GM23338 (cell line): Measurements from ENCODE around the gene COL25A1. TPM values are rescaled to one million over a fixed set of nuclear protein-coding genes. Genes with fewer than 3 reads are reported as not detected.

Experiments used
- ATAC-seq: fragments of 200-7000 bp; cut with Tn5 transposase; 3 replicates; pipeline ENCODE4 v1.9.1; 2020
- DNase-seq: peaks from one replicate; pipeline ENCODE4 v3.0.0-alpha.2; 2015; ENCODE audit warnings: low spot score
- H2AFZ ChIP-seq: fragments of 200-600 bp; sonication (generic); 2 replicates; pipeline ENCODE4 v1.8.0; 2016; ENCODE audit warnings: antibody characterized with exemption, mild to moderate bottlenecking, moderate library complexity
- H3F3A ChIP-seq: fragments of 200-600 bp; sonication (generic); replicated peaks from 2 replicates; pipeline ENCODE4 v1.8.0; 2017; ENCODE audit warnings: antibody characterized with exemption, mixed run types, low read depth
- H3K27ac ChIP-seq: fragments of 200-600 bp; sonication (generic); 2 replicates; pipeline ENCODE4 v1.6.1; 2016; ENCODE audit warnings: low read depth
- H3K27me3 ChIP-seq: fragments of 200-600 bp; sonication (generic); 2 replicates; pipeline ENCODE4 v1.8.0; 2016; ENCODE audit warnings: mild to moderate bottlenecking, mixed run types, moderate library complexity; ENCODE audit not compliant: insufficient read depth
- H3K36me3 ChIP-seq: fragments of 200-600 bp; sonication (generic); 2 replicates; pipeline ENCODE4 v1.8.0; 2016; ENCODE audit warnings: mild to moderate bottlenecking; ENCODE audit not compliant: insufficient read depth
- H3K4me1 ChIP-seq: fragments of 200-600 bp; sonication (generic); 2 replicates; pipeline ENCODE4 v1.8.0; 2016; ENCODE audit warnings: mild to moderate bottlenecking, moderate library complexity; ENCODE audit not compliant: insufficient read depth
- H3K4me2 ChIP-seq: fragments of 200-600 bp; sonication (generic); 2 replicates; pipeline ENCODE4 v1.7.1; 2017; ENCODE audit warnings: mixed run types
- H3K4me3 ChIP-seq: fragments of 200-600 bp; sonication (generic); 2 replicates; pipeline ENCODE4 v1.6.1; 2016; ENCODE audit warnings: mixed run types
- H3K79me2 ChIP-seq: fragments of 200-600 bp; sonication (generic); replicated peaks from 2 replicates; pipeline ENCODE4 v1.8.0; 2017; ENCODE audit warnings: mild to moderate bottlenecking; ENCODE audit not compliant: insufficient read depth
- H3K9me2 ChIP-seq: fragments of 200-600 bp; sonication (generic); 2 replicates; pipeline ENCODE4 v1.8.0; 2017; ENCODE audit not compliant: insufficient read depth
- H4K20me1 ChIP-seq: fragments of 200-600 bp; sonication (generic); replicated peaks from 2 replicates; pipeline ENCODE4 v1.8.0; 2017; ENCODE audit warnings: mild to moderate bottlenecking; ENCODE audit not compliant: insufficient read depth
- H3K27ac Mint-ChIP-seq: 2 replicates; pipeline ENCODE4 v1.8.0; 2020; ENCODE audit warnings: inconsistent platforms, mild to moderate bottlenecking, moderate library complexity, mixed read lengths
- H3K27me3 Mint-ChIP-seq: 3 replicates; pipeline ENCODE4 v1.8.0; 2022; ENCODE audit warnings: low read depth, mild to moderate bottlenecking, moderate library complexity, mixed read lengths, inconsistent platforms; ENCODE audit not compliant: insufficient read depth, poor library complexity
- H3K36me3 Mint-ChIP-seq: 3 replicates; pipeline ENCODE4 v1.8.0; 2021; ENCODE audit warnings: low read depth, mild to moderate bottlenecking, inconsistent platforms, moderate library complexity, mixed read lengths
- H3K4me1 Mint-ChIP-seq: 3 replicates; pipeline ENCODE4 v1.8.0; 2020; ENCODE audit warnings: mild to moderate bottlenecking, inconsistent platforms, mixed read lengths
- H3K4me3 Mint-ChIP-seq: 3 replicates; pipeline ENCODE4 v1.8.0; 2021; ENCODE audit warnings: moderate library complexity, mild to moderate bottlenecking, inconsistent platforms, mixed read lengths
- H3K9me3 Mint-ChIP-seq: 3 replicates; pipeline ENCODE4 v1.8.0; 2020; ENCODE audit warnings: moderate library complexity, mild to moderate bottlenecking, inconsistent platforms, mixed read lengths
- CREB1 ChIP-seq: fragments of 250-450 bp; sonication (Bioruptor Pico); IDR thresholded peaks from 2 replicates; pipeline ENCODE4 v1.5.0; 2020; ENCODE audit warnings: low read depth, mild to moderate bottlenecking, moderate library complexity
- CTCF ChIP-seq, 2 experiments: fragments of 200-600 bp in 1 of 2; sonication (generic) in 1 of 2; conservative IDR thresholded peaks; 2 replicates each; pipeline versions ENCODE4 v1.5.1 to v1.6.1; 2016 to 2017; ENCODE audit warnings: antibody characterized with exemption in 2 of 2, low read depth in 2 of 2, mild to moderate bottlenecking in 2 of 2, moderate library complexity in 1 of 2
- ETS1 ChIP-seq: IDR thresholded peaks from 2 replicates; pipeline ENCODE4 v1.6.1; 2016; ENCODE audit warnings: antibody characterized with exemption
- EZH2 ChIP-seq: fragments of 200-600 bp; sonication (generic); IDR thresholded peaks from one replicate; pipeline ENCODE4 v1.8.0; 2017; ENCODE audit warnings: antibody characterized with exemption, mild to moderate bottlenecking, low read depth; ENCODE audit not compliant: unreplicated experiment
- EZH2phosphoT487 ChIP-seq: fragments of 200-600 bp; sonication (generic); IDR thresholded peaks from one replicate; pipeline ENCODE4 v1.8.1; 2018; ENCODE audit warnings: antibody characterized with exemption; ENCODE audit not compliant: unreplicated experiment
- JUNB ChIP-seq: IDR thresholded peaks from one replicate; pipeline ENCODE4 v1.6.1; 2016; ENCODE audit warnings: antibody characterized with exemption; ENCODE audit not compliant: unreplicated experiment
- NANOG ChIP-seq: IDR thresholded peaks from 2 replicates; pipeline ENCODE4 v1.6.1; 2016; ENCODE audit warnings: antibody characterized with exemption, borderline replicate concordance
- POLR2AphosphoS5 ChIP-seq: IDR thresholded peaks from 2 replicates; pipeline ENCODE4 v1.6.1; 2016; ENCODE audit warnings: antibody characterized with exemption, low read depth
- REST ChIP-seq: IDR thresholded peaks from one replicate; pipeline ENCODE4 v1.6.1; 2018; ENCODE audit warnings: antibody characterized with exemption; ENCODE audit not compliant: unreplicated experiment
- STAT1 ChIP-seq: IDR thresholded peaks from one replicate; pipeline ENCODE4 v1.6.1; 2016; ENCODE audit warnings: antibody characterized with exemption; ENCODE audit not compliant: unreplicated experiment
- ZNF114 ChIP-seq: fragments of 250-450 bp; sonication (Bioruptor Pico); IDR thresholded peaks from 2 replicates; pipeline ENCODE4 v1.5.0; 2020; ENCODE audit warnings: mild to moderate bottlenecking, moderate library complexity
- ZNF331 ChIP-seq: fragments of 250-450 bp; sonication (Bioruptor Pico); IDR thresholded peaks from 2 replicates; pipeline ENCODE4 v1.5.0; 2020; ENCODE audit warnings: low read depth, mild to moderate bottlenecking, moderate library complexity
- ZNF462 ChIP-seq: fragments of 250-450 bp; sonication (Bioruptor Pico); IDR thresholded peaks from 2 replicates; pipeline ENCODE4 v1.5.0; 2020; ENCODE audit warnings: mild to moderate bottlenecking, moderate library complexity
- polyA plus RNA-seq: library from polyadenylated mRNA; unstranded; fragments of >200 nt; fragmentation: Nextera tagmentation; extraction: Ambion mirVana; gene quantifications from 2 replicates; pipeline ENCODE4 v1.2.1, GENCODE V29; 2016
- total RNA-seq: library from RNA; depleted of rRNA; stranded (reverse); fragments of >200 nt; shearing (Covaris generic); gene quantifications from 2 replicates; pipeline ENCODE4 v1.2.3, GENCODE V29; 2014

Gene COL25A1
- total and polyA plus RNA-seq, 2 experiments from 2014 or later = 3.9 to 5.6 TPM

GRCh38 chr4:108825737-108826136 is 476.7 kb downstream of the COL25A1 start:
- no peak for ATAC-seq

More at GRCh38 chr4:108825737-108826136, 476.7 kb downstream of the COL25A1 start:
- no peaks in the 10 kb centered on the region for H3K36me3 ChIP-seq
- H3K9me2 ChIP-seq = no peaks in the 10 kb centered on the region
- no peaks in the 10 kb centered on the region for H3K4me1 ChIP-seq
- no peak overlapping the region for H3K4me3 ChIP-seq
- no peaks in the 10 kb centered on the region for H3K27me3 ChIP-seq
- Mint-ChIP-seq H3K9me3 (no peaks in the 10 kb centered on the region), H3K36me3 (no peaks in the 10 kb centered on the region), H3K4me1 (no peaks in the 10 kb centered on the region), H3K27ac (no peak overlapping the region), H3K4me3 (no peak overlapping the region), H3K27me3 (no peaks in the 10 kb centered on the region)
- DNase-seq = no peak
- H3F3A ChIP-seq = no peaks in the 10 kb centered on the region
- no peak overlapping the region for H2AFZ ChIP-seq
- H3K4me2 ChIP-seq = no peak overlapping the region
- no peaks in the 10 kb centered on the region for H4K20me1 ChIP-seq
- H3K79me2 ChIP-seq = no peaks in the 10 kb centered on the region
- no peak overlapping the region for H3K27ac ChIP-seq
- TF ChIP-seq STAT1 (no peak), ZNF331 (no peak), ETS1 (no peak), CTCF (conservative IDR thresholded peaks at IDR 0.05; ENCODE audit: low read depth in 2 of 2) (no peak), ZNF114 (CRISPR knock-in tag) (no peak), NANOG (no peak), ZNF462 (CRISPR knock-in tag) (no peak), EZH2phosphoT487 (no peak), POLR2AphosphoS5 (no peak), REST (no peak), JUNB (no peak), CREB1 (CRISPR knock-in tag) (no peak), EZH2 (no peak)
